ENCODE results near the gene ERN1.

The ERN1 gene

DNA sequence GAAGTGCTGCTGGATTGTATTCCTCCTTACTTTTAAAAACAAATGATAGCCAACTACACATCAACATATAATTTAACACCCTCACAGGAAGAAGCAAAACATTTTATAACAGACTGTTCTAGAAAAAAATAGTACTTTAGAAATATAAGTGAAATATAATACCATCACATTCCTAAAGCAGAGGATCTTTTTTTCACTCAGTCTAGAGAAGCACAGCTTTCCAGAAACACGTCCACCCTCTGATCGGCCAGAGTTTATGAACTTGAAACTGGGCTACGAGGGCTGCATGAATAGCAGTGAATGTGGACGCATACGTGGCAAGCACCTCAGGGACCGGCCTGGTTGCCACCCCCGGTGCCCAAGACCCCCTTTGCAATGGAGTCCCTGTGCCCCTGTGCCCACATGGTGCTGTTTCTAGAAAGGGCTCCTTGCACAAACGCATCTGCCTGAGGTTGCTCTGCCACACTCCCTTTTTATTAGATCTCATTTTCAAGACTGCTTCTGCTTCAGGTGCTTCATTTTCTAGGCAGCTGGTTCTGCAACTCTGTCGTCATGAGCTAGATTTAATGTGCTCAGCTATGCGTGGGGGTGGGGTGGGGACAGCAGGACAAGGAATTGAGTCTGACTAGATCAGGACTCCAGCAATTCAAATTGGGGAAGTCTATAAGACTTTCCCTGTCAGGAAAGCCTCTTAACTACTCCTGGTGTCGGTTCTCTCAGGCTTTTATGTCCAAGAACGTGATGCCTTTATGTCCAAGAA is 29.1 kb upstream of the ERN1 start:
- no peak for DNase-seq (ENCODE audit: low read depth in 1 of 2, low spot score in 1 of 2)
- Histone ChIP-seq H3K27me3 (ENCODE audit: insufficient read depth, poor library complexity, severe bottlenecking) (no peaks in the 10 kb centered on the region), H3K27ac (replicated peaks) (no peak overlapping the region), H3K4me3 (replicated peaks; ENCODE audit: insufficient read depth, low read length) (no peak overlapping the region)
- TF ChIP-seq CTCF (IDR thresholded peaks at IDR 0.05; ENCODE audit: insufficient read depth, low read length), result no peak
- TF ChIP-seq GABPA (IDR thresholded peaks at IDR 0.05; ENCODE audit: low read depth), result no peak
- no peak for TF ChIP-seq REST (IDR thresholded peaks at IDR 0.05; ENCODE audit: insufficient replicate concordance, low read depth)
- TF ChIP-seq SPI1 (IDR thresholded peaks at IDR 0.05; ENCODE audit: borderline replicate concordance, low read depth), result no peak
- no peak for TF ChIP-seq POLR2AphosphoS5 (IDR thresholded peaks at IDR 0.05; ENCODE audit: low read depth)

DNA sequence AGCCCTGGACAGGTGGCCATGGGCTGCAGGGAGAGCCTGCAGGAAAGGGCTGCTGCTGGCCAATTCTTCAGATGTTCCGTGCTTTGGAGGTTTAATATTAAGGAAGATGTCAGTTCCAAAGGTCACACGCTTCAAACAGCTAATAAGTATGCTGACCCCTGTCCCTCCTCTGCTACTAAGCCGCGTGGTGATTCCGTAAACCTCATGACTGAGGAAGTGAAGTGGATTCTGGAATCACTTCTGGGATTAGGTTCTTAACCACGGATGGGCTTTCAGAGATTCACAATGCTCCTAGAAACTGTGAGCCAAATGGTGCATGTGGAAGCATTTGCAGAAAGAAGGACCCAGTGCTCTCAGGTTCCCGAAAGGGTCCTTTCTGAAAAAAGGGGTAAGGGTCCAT is 28.5 kb upstream of the ERN1 start:
- H3K27ac ChIP-seq (replicated peaks), result no peak overlapping the region
- no peak for DNase-seq (ENCODE audit: low read depth in 1 of 2, low spot score in 1 of 2)
- no peaks in the 10 kb centered on the region for H3K27me3 ChIP-seq (ENCODE audit: insufficient read depth, poor library complexity, severe bottlenecking)
- TF ChIP-seq CTCF (IDR thresholded peaks at IDR 0.05; ENCODE audit: insufficient read depth, low read length) (no peak), SPI1 (IDR thresholded peaks at IDR 0.05; ENCODE audit: borderline replicate concordance, low read depth) (no peak), GABPA (IDR thresholded peaks at IDR 0.05; ENCODE audit: low read depth) (no peak)
- no peak overlapping the region for H3K4me3 ChIP-seq (replicated peaks; ENCODE audit: insufficient read depth, low read length)

DNA sequence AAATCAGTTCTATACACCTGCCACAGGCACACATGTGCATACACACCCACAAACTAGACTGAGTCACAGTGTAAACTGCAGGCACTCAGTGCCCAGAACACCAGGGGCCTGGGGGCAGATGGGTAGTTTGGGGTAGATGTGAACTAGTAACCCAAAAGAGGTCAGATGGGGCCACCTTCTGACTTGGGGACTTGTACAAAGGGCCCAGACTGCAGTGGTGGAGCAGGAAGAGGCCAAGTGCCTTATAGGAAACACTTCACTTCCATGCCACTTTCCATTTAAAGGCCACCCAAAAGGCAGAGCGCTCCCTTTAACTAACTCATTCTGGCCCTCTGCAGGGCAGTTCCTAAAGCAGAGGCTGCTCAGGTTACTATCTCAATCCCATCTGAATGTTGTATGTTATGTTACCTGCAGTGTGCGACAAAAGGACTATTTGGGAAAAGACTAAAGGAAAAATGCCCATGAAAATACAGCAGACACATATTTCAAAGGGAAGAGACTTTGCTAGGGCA is 27.8 kb upstream of the ERN1 start:
- Histone ChIP-seq H3K4me3 (replicated peaks; ENCODE audit: insufficient read depth, low read length) (no peak overlapping the region), H3K27ac (replicated peaks) (no peak overlapping the region), H3K27me3 (ENCODE audit: insufficient read depth, poor library complexity, severe bottlenecking) (no peaks in the 10 kb centered on the region)
- no peak for DNase-seq (ENCODE audit: low read depth in 1 of 2, low spot score in 1 of 2)
- no peak for TF ChIP-seq REST (IDR thresholded peaks at IDR 0.05; ENCODE audit: insufficient replicate concordance, low read depth)

GRCh38 chr17:64156670-64157069 is 26.7 kb upstream of the ERN1 start:
- H3K27ac ChIP-seq (replicated peaks), result no peak overlapping the region
- DNase-seq (ENCODE audit: low read depth in 1 of 2, low spot score in 1 of 2), result no peak
- H3K4me3 ChIP-seq (replicated peaks; ENCODE audit: insufficient read depth, low read length), result no peak overlapping the region
- TF ChIP-seq GABPA (IDR thresholded peaks at IDR 0.05; ENCODE audit: low read depth), result no peak
- no peak for TF ChIP-seq SPI1 (IDR thresholded peaks at IDR 0.05; ENCODE audit: borderline replicate concordance, low read depth)
- no peak for TF ChIP-seq POLR2AphosphoS5 (IDR thresholded peaks at IDR 0.05; ENCODE audit: low read depth)
- no peak for TF ChIP-seq CTCF (IDR thresholded peaks at IDR 0.05; ENCODE audit: insufficient read depth, low read length)
- no peak for TF ChIP-seq REST (IDR thresholded peaks at IDR 0.05; ENCODE audit: insufficient replicate concordance, low read depth)
- H3K27me3 ChIP-seq (ENCODE audit: insufficient read depth, poor library complexity, severe bottlenecking), result no peaks in the 10 kb centered on the region

Data from HL-60 (cell line).